ENCODE measurements around the gene PTGS1. TPM values are rescaled to one million over a fixed set of nuclear protein-coding genes. Genes with fewer than 3 reads are reported as not detected.

The PTGS1 gene
- total and polyA plus RNA-seq, 9 of the 15 experiments (the other 6 are each of a cell fraction or from before 2014, with no cell fraction given): 3.4 to 12.9 (median 5.3) TPM

- TF ChIP-seq ZNF695 (CRISPR knock-in tag; IDR thresholded peaks at IDR 0.05): no peak
- peak; percentile 89 to 94 for TF ChIP-seq TRIM24 (IDR thresholded peaks at IDR 0.05)
- no peak for TF ChIP-seq CBX2 (IDR thresholded peaks at IDR 0.05; ENCODE audit: insufficient read depth, low read length, poor library complexity, severe bottlenecking)
- no peak; the same call in 1 of the 2 replicates for TF ChIP-seq ESRRA (IDR thresholded peaks at IDR 0.05; ENCODE audit: borderline replicate concordance, low read depth)
- TF ChIP-seq ZNF133 (CRISPR knock-in tag; IDR thresholded peaks at IDR 0.05): no peak
- TF ChIP-seq RNF2 (IDR thresholded peaks at IDR 0.05): no peak
- TF ChIP-seq HDAC2 (IDR thresholded peaks at IDR 0.05): peak; percentile 86
- peak; percentile 25; the same call in 1 of the 2 replicates for TF ChIP-seq REST (IDR thresholded peaks at IDR 0.05; ENCODE audit: borderline replicate concordance)
- no peak for TF ChIP-seq REST (CRISPR knock-in tag; IDR thresholded peaks at IDR 0.05; ENCODE audit: low read depth)
- TF ChIP-seq RCOR1 (IDR thresholded peaks at IDR 0.05; ENCODE audit: borderline replicate concordance in 1 of 2, low read depth in 2 of 2, low read length in 2 of 2): peak in 1 of 2 experiments; percentile 91; a peak in 2 of 4 replicates
- TF ChIP-seq CXXC5 (CRISPR knock-in tag; IDR thresholded peaks at IDR 0.05): no peak
- no peak for TF ChIP-seq KAT7 (CRISPR knock-in tag; IDR thresholded peaks at IDR 0.05; ENCODE audit: borderline replicate concordance)
- TF ChIP-seq RREB1 (CRISPR knock-in tag; IDR thresholded peaks at IDR 0.05): no peak
- TF ChIP-seq ESRRB (CRISPR knock-in tag; IDR thresholded peaks at IDR 0.05; ENCODE audit: borderline replicate concordance): no peak
- peak; percentile 77 for TF ChIP-seq GATA2 (CRISPR knock-in tag; IDR thresholded peaks at IDR 0.05)
- TF ChIP-seq TCF7 (IDR thresholded peaks at IDR 0.05; ENCODE audit: borderline replicate concordance): no peak
- TF ChIP-seq OTX1 (CRISPR knock-in tag; IDR thresholded peaks at IDR 0.05): no peak
These were observed 31.6 kb downstream of the PTGS1 start (continued) for GRCh38 chr9:122402403-122402871.
